ENCODE results near the gene SCYGR3. TPM values are rescaled to one million over a fixed set of nuclear protein-coding genes. Genes with fewer than 3 reads are reported as not detected.

SCYGR3 gene
- total RNA-seq, 2 donors from 2014 or later: not detected

DNA sequence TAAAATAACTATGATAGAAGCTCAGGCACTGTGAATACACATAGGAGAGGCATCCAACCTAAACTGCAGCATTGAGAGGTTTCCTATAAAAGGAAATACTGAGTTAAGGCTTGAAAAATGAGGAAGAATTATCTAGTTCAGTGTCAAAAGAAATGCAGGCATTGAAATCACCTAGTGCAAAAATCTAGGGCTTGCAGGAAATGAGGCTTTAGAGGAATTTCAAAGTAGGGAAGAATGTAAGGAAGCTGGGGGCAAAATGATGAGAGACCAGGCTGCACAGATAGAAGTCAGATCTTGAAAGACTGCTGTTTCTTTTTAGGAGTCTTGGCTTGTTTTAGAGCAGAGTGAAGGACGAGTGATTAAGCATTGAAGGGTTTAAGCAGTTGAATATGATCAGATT is 44.0 kb downstream of the SCYGR3 start:
- TF ChIP-seq CTCF (IDR thresholded peaks at IDR 0.05): no peak
- H3K4me3 ChIP-seq: no peak overlapping the region

GRCh38 chr2:227568852-227569169 is 45.8 kb downstream of the SCYGR3 start:
- no peak for TF ChIP-seq CTCF (IDR thresholded peaks at IDR 0.05)
- Histone ChIP-seq H3K36me3 (no peaks in the 10 kb centered on the region), H3K4me3 (no peak overlapping the region), H3K9me3 (no peaks in the 10 kb centered on the region), H3K27ac (no peak overlapping the region), H3K4me1 (ENCODE audit: control insufficient read depth in 1 of 2, low read depth in 2 of 2) (no peaks in the 10 kb centered on the region), H3K27me3 (replicated peaks; ENCODE audit: insufficient read depth) (no peaks in the 10 kb centered on the region)
- ATAC-seq (ENCODE audit: insufficient number of reproducible peaks, low FRiP score, low read depth) (no peak), DNase-seq (ENCODE audit: low spot score) (no peak)

More for the DNA sequence above, 44.0 kb downstream of the SCYGR3 start:
- Histone ChIP-seq H3K27me3 (replicated peaks; ENCODE audit: insufficient read depth) (no peaks in the 10 kb centered on the region), H3K36me3 (no peaks in the 10 kb centered on the region), H3K27ac (no peak overlapping the region), H3K4me1 (ENCODE audit: control insufficient read depth in 1 of 2, low read depth in 2 of 2) (no peaks in the 10 kb centered on the region), H3K9me3 (no peaks in the 10 kb centered on the region)
- no peak for ATAC-seq (ENCODE audit: insufficient number of reproducible peaks, low FRiP score, low read depth)
- no peak for DNase-seq (ENCODE audit: low spot score)

DNA sequence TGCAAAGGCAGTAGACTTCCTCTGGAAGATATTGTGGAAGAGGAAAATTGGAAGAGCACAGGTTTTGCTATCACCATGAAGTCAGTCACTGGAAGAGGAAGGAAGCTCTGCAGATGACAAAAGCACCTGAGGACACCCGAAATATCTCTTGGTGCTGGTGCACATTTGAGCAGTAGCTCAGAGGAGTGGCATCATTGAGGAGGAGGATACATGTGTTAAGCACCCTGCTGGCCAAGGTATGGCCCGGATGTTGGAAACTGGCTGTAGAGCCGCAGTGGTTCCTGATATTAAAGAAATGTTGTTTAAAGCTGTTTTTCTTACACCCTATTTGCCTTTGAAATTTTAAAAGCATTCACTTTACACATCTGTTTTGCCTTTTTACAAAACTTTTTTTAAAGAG is 48.6 kb downstream of the SCYGR3 start:
- no peaks in the 10 kb centered on the region for H3K27me3 ChIP-seq (replicated peaks; ENCODE audit: insufficient read depth)
- H3K36me3 ChIP-seq: no peaks in the 10 kb centered on the region
- no peaks in the 10 kb centered on the region for H3K4me1 ChIP-seq (ENCODE audit: control insufficient read depth in 1 of 2, low read depth in 2 of 2)
- H3K9me3 ChIP-seq: no peaks in the 10 kb centered on the region
- no peak for TF ChIP-seq CTCF (IDR thresholded peaks at IDR 0.05)
- ATAC-seq (ENCODE audit: insufficient number of reproducible peaks, low FRiP score, low read depth): no peak
- DNase-seq (ENCODE audit: low spot score): no peak
- no peak overlapping the region for H3K4me3 ChIP-seq
- H3K27ac ChIP-seq: no peak overlapping the region

DNA sequence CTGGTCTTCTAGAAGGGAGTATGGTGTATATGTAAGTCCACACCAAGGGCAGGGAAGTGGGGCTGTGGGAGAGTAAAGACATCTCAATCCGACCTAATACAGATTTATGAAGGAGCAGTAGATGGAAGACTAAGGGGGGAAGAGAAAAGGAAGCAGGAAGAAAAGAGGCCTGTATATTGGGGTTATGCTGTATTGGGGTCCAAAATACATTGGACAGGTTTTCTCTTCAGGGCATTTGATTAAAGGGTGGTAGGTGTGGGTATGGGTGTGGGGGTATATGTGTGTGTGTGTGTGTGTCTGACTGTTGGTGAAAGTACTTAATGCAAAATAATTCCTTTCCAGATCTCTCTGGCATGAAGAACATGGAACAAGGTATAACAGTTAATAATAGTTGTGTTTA is 49.6 kb downstream of the SCYGR3 start:
- no peaks in the 10 kb centered on the region for H3K36me3 ChIP-seq
- no peaks in the 10 kb centered on the region for H3K27me3 ChIP-seq (replicated peaks; ENCODE audit: insufficient read depth)
- ATAC-seq (ENCODE audit: insufficient number of reproducible peaks, low FRiP score, low read depth) (no peak), DNase-seq (ENCODE audit: low spot score) (no peak)
- no peak for TF ChIP-seq CTCF (IDR thresholded peaks at IDR 0.05)
- no peak overlapping the region for H3K27ac ChIP-seq
- H3K4me1 ChIP-seq (ENCODE audit: control insufficient read depth in 1 of 2, low read depth in 2 of 2): no peaks in the 10 kb centered on the region
- H3K9me3 ChIP-seq: no peaks in the 10 kb centered on the region
- H3K4me3 ChIP-seq: no peak overlapping the region

Other genes starting within 250 kb of the SCYGR3 start
- gene TM4SF20, start 235.5 kb downstream of the SCYGR3 start, total RNA-seq: not detected
- gene SCYGR1, start 226.9 kb downstream of the SCYGR3 start, total RNA-seq: not detected
- 10 to 100 TPM; 85.9 to 89.4 TPM for gene AGFG1, start 142.7 kb downstream of the SCYGR3 start, total RNA-seq
- not detected for gene SCYGR2, start 15.9 kb downstream of the SCYGR3 start, total RNA-seq
- gene SCYGR4, start 2.7 kb upstream of the SCYGR3 start, total RNA-seq: not detected
- not detected for gene SCYGR5, start 52.0 kb upstream of the SCYGR3 start, total RNA-seq
- 1 to 10 TPM; 3.7 to 4.9 TPM for gene SLC19A3, start 103.2 kb upstream of the SCYGR3 start, total RNA-seq
- not detected for gene SCYGR6, start 109.9 kb upstream of the SCYGR3 start, total RNA-seq
- not detected for gene SCYGR7, start 113.5 kb upstream of the SCYGR3 start, total RNA-seq
- not detected for gene SCYGR8, start 131.1 kb upstream of the SCYGR3 start, total RNA-seq
- 10 to 100 TPM in 1 of 2 donors, not detected in 1; 12.1 TPM for gene CCL20, start 199.0 kb upstream of the SCYGR3 start, total RNA-seq

All from thoracic aorta (tissue), 2 donors.